22Rv1 (cell line): ENCODE measurements around the gene CTTNBP2.

Experiments
- H3K27ac ChIP-seq: fragments of 450-650 bp; 2 replicates; pipeline ENCODE4 v1.5.1; 2017
- CTCF ChIP-seq: fragments of 450-650 bp; IDR thresholded peaks from 2 replicates; pipeline ENCODE4 v1.5.1; 2017; ENCODE audit warnings: mild to moderate bottlenecking
- ZFX ChIP-seq: fragments of 450-650 bp; IDR thresholded peaks from 2 replicates; pipeline ENCODE4 v1.6.1; 2017; ENCODE audit warnings: antibody characterized with exemption, borderline replicate concordance

Gene CTTNBP2

DNA sequence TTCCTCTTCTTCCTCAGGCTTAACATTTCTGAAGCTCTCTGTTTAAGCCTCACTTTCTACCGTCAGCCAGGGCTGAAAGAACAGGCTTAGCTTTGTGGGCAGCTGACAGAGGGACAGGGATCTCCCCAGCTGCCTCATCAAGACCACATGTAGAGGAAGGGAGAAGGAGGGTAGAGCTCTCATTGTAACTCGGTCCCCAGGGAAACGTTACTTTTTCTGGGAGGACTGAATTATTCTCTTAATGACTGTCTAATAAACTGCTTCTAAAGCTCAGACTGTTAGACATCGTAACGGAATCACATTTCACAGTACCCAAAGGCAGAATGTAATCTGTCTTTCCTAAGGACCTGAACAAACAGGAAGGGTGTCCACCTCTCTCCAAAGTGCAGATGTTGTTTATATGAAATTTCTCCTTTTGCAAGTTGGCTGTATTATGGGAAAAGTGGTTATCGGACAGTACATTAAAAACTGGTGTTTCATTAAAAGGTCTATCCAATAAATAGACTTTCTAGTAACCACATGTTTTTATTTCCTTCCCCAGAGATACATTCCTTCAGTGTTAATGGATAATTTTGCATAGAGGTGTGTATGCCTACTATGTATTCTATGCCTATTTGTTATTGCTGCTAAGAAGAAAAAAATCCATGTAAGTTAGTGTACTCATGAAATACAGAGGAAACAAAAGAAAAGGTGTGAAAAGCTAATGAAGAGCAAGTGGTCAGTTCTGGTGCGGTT is 144.2 kb downstream of the CTTNBP2 start:
- TF ChIP-seq CTCF (no peak), ZFX (no peak)
- H3K27ac ChIP-seq: no peak overlapping the region

DNA sequence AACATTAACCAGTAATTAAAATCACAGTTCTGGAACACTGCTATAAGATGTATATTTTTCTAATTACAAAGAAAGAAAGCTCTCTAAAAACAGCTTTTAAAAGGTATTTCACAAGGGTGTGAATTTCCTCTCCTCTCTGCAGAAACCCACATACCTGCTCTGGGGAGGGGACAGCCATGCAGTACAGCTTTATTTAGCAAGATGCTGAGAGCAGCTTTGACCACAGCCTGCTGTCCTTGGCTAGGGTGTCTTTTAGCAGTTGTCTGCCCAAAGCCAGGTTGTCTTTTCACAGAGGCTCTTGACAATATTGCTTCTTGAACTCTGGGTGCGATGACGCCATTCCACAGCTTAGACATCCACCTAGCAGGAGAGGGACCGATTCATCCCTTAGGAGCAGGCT is 148.3 kb downstream of the CTTNBP2 start:
- H3K27ac ChIP-seq: no peak overlapping the region
- TF ChIP-seq ZFX: no peak
- TF ChIP-seq CTCF: no peak

DNA sequence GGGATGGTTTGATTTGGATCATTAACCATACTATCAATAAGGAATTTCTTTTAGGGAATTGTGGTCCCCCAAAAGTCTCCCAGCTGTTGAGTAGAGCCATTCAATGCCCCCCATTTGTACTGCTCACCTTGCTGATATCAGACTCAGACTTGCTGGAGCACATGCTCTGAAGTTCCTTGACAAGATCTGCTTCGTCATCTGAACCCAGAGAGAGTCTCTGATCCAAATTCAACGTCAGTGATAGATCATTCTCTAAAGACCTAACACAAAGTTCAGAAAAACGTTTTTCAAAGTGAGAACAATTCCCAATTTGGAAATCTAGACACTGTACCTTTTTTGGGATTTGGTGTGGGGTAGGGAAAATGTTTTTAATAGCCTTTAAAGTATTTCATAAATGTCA is 153.9 kb downstream of the CTTNBP2 start:
- TF ChIP-seq ZFX (no peak), CTCF (no peak)
- H3K27ac ChIP-seq: no peak overlapping the region

DNA sequence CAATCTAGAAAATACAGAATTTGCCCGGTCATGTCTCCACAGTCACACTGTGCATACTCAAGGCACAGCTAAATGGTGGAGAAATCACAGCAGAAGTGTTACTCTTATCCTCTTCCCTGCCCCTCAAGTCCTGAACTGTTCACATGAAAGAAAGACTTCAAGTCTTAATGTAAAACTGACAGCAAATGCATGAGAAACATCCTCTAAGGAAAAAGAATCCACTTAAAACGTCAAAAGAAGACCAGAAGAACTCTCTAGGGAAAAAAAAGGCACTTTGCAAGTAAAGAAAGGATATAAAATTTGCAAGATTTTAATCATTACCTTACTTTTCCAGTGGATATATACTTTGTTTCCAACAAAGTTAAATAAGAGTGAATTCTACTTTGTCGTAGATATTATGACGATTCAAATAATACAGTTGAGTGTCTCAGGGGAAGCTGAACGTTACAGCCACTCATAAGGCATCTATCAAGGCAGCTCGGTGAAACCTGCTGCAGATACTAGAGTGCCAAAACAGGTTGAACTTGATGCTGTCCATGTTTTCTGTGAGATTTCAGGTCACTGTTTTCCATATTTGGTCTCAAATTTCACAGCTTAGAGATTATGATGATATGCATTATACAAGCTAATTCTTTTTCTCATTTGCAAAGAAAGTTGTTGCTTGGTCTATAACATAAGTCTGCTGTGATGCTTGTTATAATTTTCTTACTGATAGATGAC is 155.0 kb downstream of the CTTNBP2 start:
- TF ChIP-seq CTCF (no peak), ZFX (no peak)
- H3K27ac ChIP-seq: no peak overlapping the region

GRCh38 chr7:117717357-117717756 is 155.9 kb downstream of the CTTNBP2 start:
- H3K27ac ChIP-seq: no peak overlapping the region

GRCh38 chr7:117716707-117717299 is 156.4 kb downstream of the CTTNBP2 start:
- TF ChIP-seq CTCF (no peak), ZFX (no peak)
- no peak overlapping the region for H3K27ac ChIP-seq

More at GRCh38 chr7:117717357-117717756, 155.9 kb downstream of the CTTNBP2 start:
- no peak for TF ChIP-seq CTCF
- TF ChIP-seq ZFX: no peak
